ENCODE measurements around the gene SERTAD2. TPM values are rescaled to one million over a fixed set of nuclear protein-coding genes. Genes with fewer than 3 reads are reported as not detected.

Gene SERTAD2
- total RNA-seq, 4 donors from 2014 or later = 1.8 to 29.5 (median 8.9) TPM

DNA sequence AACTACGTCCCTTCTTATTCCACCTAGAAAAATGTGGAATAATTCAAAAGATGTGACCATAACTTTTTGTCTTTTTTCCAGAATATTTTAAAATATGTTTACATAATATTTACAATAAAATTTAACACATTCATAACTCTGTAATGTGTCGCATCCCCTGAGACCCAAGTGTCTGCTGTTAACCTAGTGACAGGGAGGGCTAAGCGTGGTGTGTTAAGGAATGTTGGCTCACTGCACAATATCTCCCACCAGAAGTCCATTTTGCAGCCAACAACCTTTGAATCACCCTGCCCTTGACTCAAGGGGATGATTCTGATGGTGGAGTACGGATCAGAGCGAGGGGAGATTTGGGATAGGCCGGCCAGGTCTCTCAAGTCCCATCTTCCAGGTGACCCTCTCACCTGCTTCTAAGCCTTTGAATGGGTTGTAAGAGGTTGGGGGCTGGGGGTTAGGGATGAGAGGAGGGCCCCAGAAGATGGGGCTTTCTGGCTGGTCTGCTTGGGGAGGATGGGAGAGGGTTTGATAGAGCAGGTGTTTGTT, 43.3 kb downstream of the SERTAD2 start:
- no peaks in the 10 kb centered on the region for H3K4me1 ChIP-seq
- H3K36me3 ChIP-seq = no peaks in the 10 kb centered on the region
- H3K27me3 ChIP-seq = no peaks in the 10 kb centered on the region
- H3K4me3 ChIP-seq = no peak overlapping the region
- intact Hi-C loops (cut with DNase I; ENCODE audit: low total_unique reads) = no loop called here
- H3K9me3 ChIP-seq = no peaks in the 10 kb centered on the region
- TF ChIP-seq, protein P1, sequence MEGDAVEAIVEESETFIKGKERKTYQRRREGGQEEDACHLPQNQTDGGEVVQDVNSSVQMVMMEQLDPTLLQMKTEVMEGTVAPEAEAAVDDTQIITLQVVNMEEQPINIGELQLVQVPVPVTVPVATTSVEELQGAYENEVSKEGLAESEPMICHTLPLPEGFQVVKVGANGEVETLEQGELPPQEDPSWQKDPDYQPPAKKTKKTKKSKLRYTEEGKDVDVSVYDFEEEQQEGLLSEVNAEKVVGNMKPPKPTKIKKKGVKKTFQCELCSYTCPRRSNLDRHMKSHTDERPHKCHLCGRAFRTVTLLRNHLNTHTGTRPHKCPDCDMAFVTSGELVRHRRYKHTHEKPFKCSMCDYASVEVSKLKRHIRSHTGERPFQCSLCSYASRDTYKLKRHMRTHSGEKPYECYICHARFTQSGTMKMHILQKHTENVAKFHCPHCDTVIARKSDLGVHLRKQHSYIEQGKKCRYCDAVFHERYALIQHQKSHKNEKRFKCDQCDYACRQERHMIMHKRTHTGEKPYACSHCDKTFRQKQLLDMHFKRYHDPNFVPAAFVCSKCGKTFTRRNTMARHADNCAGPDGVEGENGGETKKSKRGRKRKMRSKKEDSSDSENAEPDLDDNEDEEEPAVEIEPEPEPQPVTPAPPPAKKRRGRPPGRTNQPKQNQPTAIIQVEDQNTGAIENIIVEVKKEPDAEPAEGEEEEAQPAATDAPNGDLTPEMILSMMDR (IDR thresholded peaks at IDR 0.05) = no peak
- no peak for TF ChIP-seq POLR2A (IDR thresholded peaks at IDR 0.05)
- DNase-seq = no peak
- no peak overlapping the region for H3K27ac ChIP-seq

DNA sequence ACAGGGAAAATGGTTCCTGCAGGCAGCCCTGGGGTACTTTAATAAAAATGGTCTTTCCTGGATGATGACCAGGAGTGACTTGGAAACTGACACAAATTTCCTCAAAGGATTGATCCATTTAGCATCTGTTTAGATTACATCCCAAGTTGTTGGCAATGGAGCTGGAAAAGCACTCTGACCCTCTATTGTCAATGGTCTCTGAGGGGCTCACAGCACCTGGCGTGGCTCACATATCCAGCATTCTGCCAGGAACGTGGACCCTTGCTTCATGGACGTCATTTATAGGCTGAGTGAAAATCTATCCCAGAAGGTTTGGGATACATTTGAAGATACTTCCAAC, 43.8 kb downstream of the SERTAD2 start:
- Histone ChIP-seq H3K36me3 (no peaks in the 10 kb centered on the region), H3K4me3 (peak overlapping the region in 1 of 2 donors; percentile 54), H3K4me1 (no peaks in the 10 kb centered on the region), H3K9me3 (no peaks in the 10 kb centered on the region), H3K27ac (no peak overlapping the region), H3K27me3 (no peaks in the 10 kb centered on the region)
- TF ChIP-seq, protein P1 (IDR thresholded peaks at IDR 0.05) = no peak
- no peak for TF ChIP-seq POLR2A (IDR thresholded peaks at IDR 0.05)
- intact Hi-C loops (cut with DNase I; ENCODE audit: low total_unique reads) = no loop called here
- DNase-seq = no peak

DNA sequence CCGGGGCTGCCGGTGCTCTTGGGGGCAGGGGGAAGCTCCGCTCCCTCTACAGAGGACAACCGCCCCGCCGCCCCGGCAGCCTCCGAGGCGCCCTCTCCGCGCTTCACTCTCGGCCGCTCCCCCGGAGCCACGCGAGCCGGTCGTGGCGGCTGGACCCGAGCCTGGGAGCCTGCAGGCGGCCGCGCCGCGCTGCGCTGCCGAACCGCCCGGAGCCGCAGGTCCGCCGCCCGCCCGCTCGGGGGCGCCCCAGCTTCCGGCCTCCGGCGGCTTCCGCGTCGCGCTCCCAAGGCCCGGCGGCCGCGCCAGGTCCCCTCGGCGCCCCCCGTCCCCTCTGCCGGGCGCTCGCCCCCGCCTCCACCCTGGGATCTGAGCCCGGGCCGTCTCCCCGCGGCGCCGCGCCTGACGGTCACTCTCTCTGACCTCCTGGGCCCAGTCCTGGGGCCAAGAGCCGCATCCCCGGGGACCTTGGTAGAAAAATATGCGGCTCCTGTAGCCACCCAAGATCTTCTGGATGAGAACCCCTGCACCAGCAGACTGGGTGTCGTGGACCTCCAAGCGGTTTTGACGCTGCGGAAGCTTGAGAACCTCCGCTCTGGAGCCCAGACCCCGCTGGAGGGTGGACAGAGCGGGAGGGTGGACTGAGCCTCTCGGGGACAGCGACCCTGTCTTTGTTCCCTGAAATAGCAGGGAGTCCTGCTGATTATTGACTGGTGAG, 44.3 kb downstream of the SERTAD2 start:
- Histone ChIP-seq H3K27ac (peak overlapping the region; percentile 24 to 36), H3K4me1 (no peaks in the 10 kb centered on the region), H3K4me3 (peak overlapping the region; percentile 36 to 54), H3K27me3 (no peaks in the 10 kb centered on the region), H3K9me3 (no peaks in the 10 kb centered on the region), H3K36me3 (no peaks in the 10 kb centered on the region)
- peak in 1 of 2 donors; percentile 50 for DNase-seq
- TF ChIP-seq, protein P1 (IDR thresholded peaks at IDR 0.05) = peak in 3 of 4 experiments; percentile 49 to 64 (median 57)
- TF ChIP-seq POLR2A (IDR thresholded peaks at IDR 0.05) = no peak
- intact Hi-C loops (cut with DNase I; ENCODE audit: low total_unique reads) = no loop called here

DNA sequence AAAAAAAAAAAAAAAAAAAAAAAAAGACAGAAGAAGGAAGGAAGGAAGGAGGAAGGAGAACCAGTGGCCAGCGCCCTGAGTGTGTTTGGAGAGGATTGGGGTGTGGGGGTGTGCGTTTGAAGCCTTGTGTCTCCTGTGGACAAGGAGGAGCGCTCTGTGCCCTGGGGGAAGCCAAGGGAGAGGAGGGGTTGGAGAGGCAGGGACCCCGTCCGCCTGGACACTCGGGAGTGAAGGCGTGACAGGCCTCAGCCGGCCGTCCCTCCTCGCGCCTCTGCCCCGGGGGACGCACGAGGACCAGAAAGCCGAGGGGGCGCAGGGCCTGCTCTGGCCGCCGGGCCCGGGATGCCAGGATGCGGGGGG, 44.9 kb downstream of the SERTAD2 start:
- TF ChIP-seq, protein P1 (IDR thresholded peaks at IDR 0.05) = no peak
- no peak for TF ChIP-seq POLR2A (IDR thresholded peaks at IDR 0.05)
- H3K4me3 ChIP-seq = peak overlapping the region; percentile 36 to 54
- peak overlapping the region; percentile 24 to 36 for H3K27ac ChIP-seq
- no peak for DNase-seq
- no peaks in the 10 kb centered on the region for H3K9me3 ChIP-seq
- no peaks in the 10 kb centered on the region for H3K36me3 ChIP-seq
- intact Hi-C loops (cut with DNase I; ENCODE audit: low total_unique reads) = no loop called here
- no peaks in the 10 kb centered on the region for H3K4me1 ChIP-seq
- H3K27me3 ChIP-seq = no peaks in the 10 kb centered on the region

DNA sequence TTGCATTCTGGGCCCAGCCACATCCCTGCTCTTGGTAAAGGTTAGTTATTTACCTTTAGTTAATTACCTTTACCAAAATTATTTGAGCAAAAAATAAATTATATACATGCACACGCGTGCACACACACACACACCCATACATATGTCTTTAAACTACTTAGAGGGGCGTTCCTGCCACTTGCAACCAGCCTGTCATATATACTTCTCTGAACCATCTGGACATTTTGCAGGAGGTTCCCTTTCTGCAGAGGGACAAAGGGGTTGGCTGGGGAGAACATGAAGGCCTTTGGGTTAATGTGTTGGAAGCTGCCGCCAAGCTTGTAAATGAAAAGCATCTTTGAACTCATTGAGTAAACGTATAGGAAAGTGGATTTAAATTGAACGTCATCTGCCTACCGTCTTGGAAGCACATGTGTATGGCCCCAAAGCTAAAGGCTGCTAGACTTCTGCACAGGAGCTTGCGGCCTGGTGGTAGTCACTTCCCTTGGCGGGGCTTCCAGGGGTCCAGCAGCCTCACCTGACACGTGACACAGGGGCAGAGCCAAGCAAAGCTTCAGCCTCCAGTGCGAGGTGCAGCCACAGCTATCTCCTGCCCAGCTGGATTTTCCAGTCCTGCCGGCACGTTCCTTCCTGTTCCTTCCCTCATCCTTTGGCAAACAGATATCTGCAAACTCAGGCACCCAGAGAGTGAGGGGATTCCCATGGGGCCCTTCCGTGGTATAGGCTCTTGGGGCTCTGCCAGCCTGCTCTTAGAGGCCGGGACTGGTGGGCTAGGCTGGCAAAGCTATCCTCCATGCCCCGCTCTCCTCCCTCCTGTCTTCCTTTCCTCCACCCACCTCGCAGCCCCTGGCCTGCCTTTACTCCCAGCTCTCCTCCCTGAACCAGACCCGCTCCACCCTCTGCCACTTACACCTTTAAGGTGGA, 46.1 kb downstream of the SERTAD2 start:
- intact Hi-C loops (cut with DNase I; ENCODE audit: low total_unique reads) = no loop called here
- Histone ChIP-seq H3K4me1 (no peaks in the 10 kb centered on the region), H3K27me3 (no peaks in the 10 kb centered on the region), H3K4me3 (no peak overlapping the region), H3K27ac (peak overlapping the region in 1 of 2 donors; percentile 46), H3K36me3 (no peaks in the 10 kb centered on the region), H3K9me3 (no peaks in the 10 kb centered on the region)
- TF ChIP-seq, protein P1 (IDR thresholded peaks at IDR 0.05) = no peak
- TF ChIP-seq POLR2A (IDR thresholded peaks at IDR 0.05) = no peak
- DNase-seq = no peak
